K562 (cell line): ENCODE results near the gene OTULIN. TPM values are rescaled to one million over a fixed set of nuclear protein-coding genes. Genes with fewer than 3 reads are reported as not detected.

Source experiments
- BCL6 ChIP-seq: fragments of 250-450 bp; sonication (Bioruptor Pico); IDR thresholded peaks from 2 replicates; pipeline ENCODE4 v1.4.0; 2020
- CBX1 ChIP-seq: sonication (generic); IDR thresholded peaks from 2 replicates; pipeline ENCODE4 v1.6.1; 2016; ENCODE audit warnings: antibody characterized with exemption, low read depth, mild to moderate bottlenecking
- DDX20 ChIP-seq: fragments of 450-650 bp; IDR thresholded peaks from 2 replicates; pipeline ENCODE4 v1.6.1; 2016; ENCODE audit warnings: missing genetic modification characterization, low read depth, mild to moderate bottlenecking, missing compliant biosample characterization, moderate library complexity
- DLX4 ChIP-seq: fragments of 250-450 bp; sonication (Bioruptor Pico); IDR thresholded peaks from 2 replicates; pipeline ENCODE4 v1.6.1; 2021; ENCODE audit warnings: mild to moderate bottlenecking
- DNMT1 ChIP-seq: fragments of 450-650 bp; IDR thresholded peaks from 2 replicates; pipeline ENCODE4 v1.6.1; 2016; ENCODE audit warnings: antibody characterized with exemption, mild to moderate bottlenecking
- ERF ChIP-seq: fragments of 450-650 bp; formaldehyde crosslinking; IDR thresholded peaks from 2 replicates; pipeline ENCODE4 v1.4.0; 2020; ENCODE audit warnings: mild to moderate bottlenecking, mixed read lengths
- FOSL1 ChIP-seq: fragments of 200-800 bp; sonication (Bioruptor generic); conservative IDR thresholded peaks from 2 replicates; pipeline ENCODE4 v1.6.1; 2016; ENCODE audit warnings: missing genetic modification characterization, missing compliant biosample characterization
- FOXJ3 ChIP-seq: sonication (generic); formaldehyde crosslinking; IDR thresholded peaks from 2 replicates; pipeline ENCODE4 v1.4.0; 2020; ENCODE audit warnings: mild to moderate bottlenecking, missing genetic modification reagents
- KAT2B ChIP-seq: IDR thresholded peaks from one replicate; pipeline ENCODE4 v1.6.1; 2012; ENCODE audit warnings: low read depth, mild to moderate bottlenecking, control low read depth, inconsistent platforms, low read length, moderate library complexity
- MAFK ChIP-seq: IDR thresholded peaks from 2 replicates; pipeline ENCODE4 v1.6.1; 2011; ENCODE audit warnings: low read length, improper control_type of control experiment
- MBD2 ChIP-seq: sonication (generic); IDR thresholded peaks from 2 replicates; pipeline ENCODE4 v1.6.1; 2016; ENCODE audit warnings: low read depth, borderline replicate concordance
- MITF ChIP-seq: IDR thresholded peaks from 2 replicates; pipeline ENCODE4 v1.6.1; 2014; ENCODE audit warnings: antibody characterized with exemption
- NCOA2 ChIP-seq, 2 experiments: fragments of 450-650 bp; IDR thresholded peaks; 2 replicates each; pipeline ENCODE4 v1.6.1; 2018; ENCODE audit warnings: mild to moderate bottlenecking in 2 of 2, moderate library complexity in 1 of 2; ENCODE audit not compliant: partially characterized antibody in 2 of 2
- POLR2A ChIP-seq: fragments of 450-650 bp; conservative IDR thresholded peaks from 2 replicates; pipeline ENCODE4 v1.6.1; 2016
- RBM22 ChIP-seq: fragments of 200-400 bp; formaldehyde crosslinking; IDR thresholded peaks from 2 replicates; pipeline ENCODE4 v1.6.1; 2018; ENCODE audit warnings: low read length, low read depth; ENCODE audit not compliant: poor library complexity, severe bottlenecking
- RFX7 ChIP-seq: fragments of 250-450 bp; sonication (Bioruptor Pico); IDR thresholded peaks from 2 replicates; pipeline ENCODE4 v1.5.1; 2021; ENCODE audit warnings: mild to moderate bottlenecking
- ZC3H11A ChIP-seq: IDR thresholded peaks from 2 replicates; pipeline ENCODE4 v1.6.1; 2012; ENCODE audit warnings: low read depth, low read length, improper control_type of control experiment
- ZFP36 ChIP-seq: fragments of 150-350 bp; IDR thresholded peaks from 2 replicates; pipeline ENCODE4 v1.6.1; 2018; ENCODE audit warnings: low read length, low read depth; ENCODE audit not compliant: partially characterized antibody
- ZNF57 ChIP-seq: fragments of 450-650 bp; formaldehyde crosslinking; IDR thresholded peaks from 2 replicates; pipeline ENCODE4 v1.4.0; 2020; ENCODE audit warnings: mild to moderate bottlenecking, moderate library complexity
- polyA plus RNA-seq, 8 experiments: library from polyadenylated mRNA; depleted of rRNA in 4 of 8; stranded (reverse) in 5 of 8; unstranded in 3 of 8; fragments of >200 nt; fragmentation: Nextera tagmentation in 2 of 8; fragmentation: Illumina TruSeq in 1 of 8; extraction: Ambion mirVana in 2 of 8; extraction: Trizol in 1 of 8; gene quantifications; 2 replicates each; pipeline versions ENCODE4 v1.2.1 to v1.2.3, GENCODE V29; 2011 to 2014; ENCODE audit warnings: inconsistent platforms in 1 of 8, missing spikeins in 1 of 8
- total RNA-seq, 7 experiments: library from RNA; depleted of rRNA in 6 of 7; stranded (reverse); fragments of >200 nt in 6 of 7; fragmentation: Illumina TruSeq in 2 of 7; extraction: Trizol in 2 of 7; gene quantifications; 2 replicates each; pipeline versions ENCODE4 v1.2.1 to v1.2.3, GENCODE V29; 2011 to 2021; ENCODE audit warnings: low replicate concordance in 1 of 7
- TF ChIP-seq, protein P1 (sequence below): fragments of 250-450 bp; sonication (Bioruptor Pico); IDR thresholded peaks from 2 replicates; pipeline ENCODE4 v1.5.1; 2021; ENCODE audit warnings: mild to moderate bottlenecking
- TF ChIP-seq, protein P2 (sequence below): fragments of 150-350 bp; conservative IDR thresholded peaks from 2 replicates; pipeline ENCODE4 v1.6.1; 2014; ENCODE audit warnings: low read length
- TF ChIP-seq, protein P3 (sequence below): fragments of 450-650 bp; IDR thresholded peaks from 2 replicates; pipeline ENCODE4 v1.7.0; 2016; ENCODE audit warnings: borderline replicate concordance

The OTULIN gene
- total and polyA plus RNA-seq, 9 of the 15 experiments (the other 6 are each of a cell fraction or from before 2014, with no cell fraction given) = 3.3 to 33.6 (median 20.1) TPM

GRCh38 chr5:14664270-14665100 is at the start of gene OTULIN (continued):
- TF ChIP-seq DDX20 (tag) (no peak), ERF (CRISPR knock-in tag) (peak; percentile 49; the same call in 1 of the 2 replicates), DNMT1 (no peak), NCOA2 (IDR thresholded peaks at IDR 0.05; ENCODE audit: partially characterized antibody in 2 of 2) (no peak), ZC3H11A (no peak), CBX1 (peak; percentile 89), BCL6 (CRISPR knock-in tag) (no peak), FOSL1 (tag) (no peak; the same call in 1 of the 2 replicates), DLX4 (CRISPR knock-in tag) (no peak), FOXJ3 (CRISPR knock-in tag) (no peak), MAFK (no peak), POLR2A (peak; percentile 93), MBD2 (no peak), RBM22 (no peak), ZFP36 (no peak), KAT2B (no peak), RFX7 (CRISPR knock-in tag) (no peak), MITF (no peak; the same call in 1 of the 2 replicates), ZNF57 (CRISPR knock-in tag) (no peak)
- TF ChIP-seq, protein P1, sequence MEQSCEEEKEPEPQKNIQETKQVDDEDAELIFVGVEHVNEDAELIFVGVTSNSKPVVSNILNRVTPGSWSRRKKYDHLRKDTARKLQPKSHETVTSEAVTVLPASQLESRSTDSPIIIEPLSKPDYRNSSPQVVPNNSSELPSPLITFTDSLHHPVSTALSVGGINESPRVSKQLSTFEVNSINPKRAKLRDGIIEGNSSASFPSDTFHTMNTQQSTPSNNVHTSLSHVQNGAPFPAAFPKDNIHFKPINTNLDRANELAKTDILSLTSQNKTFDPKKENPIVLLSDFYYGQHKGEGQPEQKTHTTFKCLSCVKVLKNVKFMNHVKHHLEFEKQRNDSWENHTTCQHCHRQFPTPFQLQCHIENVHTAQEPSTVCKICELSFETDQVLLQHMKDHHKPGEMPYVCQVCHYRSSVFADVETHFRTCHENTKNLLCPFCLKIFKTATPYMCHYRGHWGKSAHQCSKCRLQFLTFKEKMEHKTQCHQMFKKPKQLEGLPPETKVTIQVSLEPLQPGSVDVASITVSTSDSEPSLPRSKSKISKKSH (CRISPR knock-in tag) = no peak
- TF ChIP-seq, protein P2, sequence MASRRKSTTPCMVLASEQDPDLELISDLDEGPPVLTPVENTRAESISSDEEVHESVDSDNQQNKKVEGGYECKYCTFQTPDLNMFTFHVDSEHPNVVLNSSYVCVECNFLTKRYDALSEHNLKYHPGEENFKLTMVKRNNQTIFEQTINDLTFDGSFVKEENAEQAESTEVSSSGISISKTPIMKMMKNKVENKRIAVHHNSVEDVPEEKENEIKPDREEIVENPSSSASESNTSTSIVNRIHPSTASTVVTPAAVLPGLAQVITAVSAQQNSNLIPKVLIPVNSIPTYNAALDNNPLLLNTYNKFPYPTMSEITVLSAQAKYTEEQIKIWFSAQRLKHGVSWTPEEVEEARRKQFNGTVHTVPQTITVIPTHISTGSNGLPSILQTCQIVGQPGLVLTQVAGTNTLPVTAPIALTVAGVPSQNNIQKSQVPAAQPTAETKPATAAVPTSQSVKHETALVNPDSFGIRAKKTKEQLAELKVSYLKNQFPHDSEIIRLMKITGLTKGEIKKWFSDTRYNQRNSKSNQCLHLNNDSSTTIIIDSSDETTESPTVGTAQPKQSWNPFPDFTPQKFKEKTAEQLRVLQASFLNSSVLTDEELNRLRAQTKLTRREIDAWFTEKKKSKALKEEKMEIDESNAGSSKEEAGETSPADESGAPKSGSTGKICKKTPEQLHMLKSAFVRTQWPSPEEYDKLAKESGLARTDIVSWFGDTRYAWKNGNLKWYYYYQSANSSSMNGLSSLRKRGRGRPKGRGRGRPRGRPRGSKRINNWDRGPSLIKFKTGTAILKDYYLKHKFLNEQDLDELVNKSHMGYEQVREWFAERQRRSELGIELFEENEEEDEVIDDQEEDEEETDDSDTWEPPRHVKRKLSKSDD = no peak
- TF ChIP-seq, protein P3, sequence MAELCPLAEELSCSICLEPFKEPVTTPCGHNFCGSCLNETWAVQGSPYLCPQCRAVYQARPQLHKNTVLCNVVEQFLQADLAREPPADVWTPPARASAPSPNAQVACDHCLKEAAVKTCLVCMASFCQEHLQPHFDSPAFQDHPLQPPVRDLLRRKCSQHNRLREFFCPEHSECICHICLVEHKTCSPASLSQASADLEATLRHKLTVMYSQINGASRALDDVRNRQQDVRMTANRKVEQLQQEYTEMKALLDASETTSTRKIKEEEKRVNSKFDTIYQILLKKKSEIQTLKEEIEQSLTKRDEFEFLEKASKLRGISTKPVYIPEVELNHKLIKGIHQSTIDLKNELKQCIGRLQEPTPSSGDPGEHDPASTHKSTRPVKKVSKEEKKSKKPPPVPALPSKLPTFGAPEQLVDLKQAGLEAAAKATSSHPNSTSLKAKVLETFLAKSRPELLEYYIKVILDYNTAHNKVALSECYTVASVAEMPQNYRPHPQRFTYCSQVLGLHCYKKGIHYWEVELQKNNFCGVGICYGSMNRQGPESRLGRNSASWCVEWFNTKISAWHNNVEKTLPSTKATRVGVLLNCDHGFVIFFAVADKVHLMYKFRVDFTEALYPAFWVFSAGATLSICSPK = no peak
